HCT116 (cell line): ENCODE measurements around the gene CHST11. TPM values are rescaled to one million over a fixed set of nuclear protein-coding genes. Genes with fewer than 3 reads are reported as not detected.

Source experiments
- ATAC-seq: fragments of 200-7000 bp; cut with Tn5 transposase; 2 replicates; pipeline ENCODE4 v1.9.1; 2020; ENCODE audit warnings: mild to moderate bottlenecking, moderate library complexity
- BruUV-seq: library from RNA; stranded (reverse); fragments of 400-500 nt; replicated peaks from 2 replicates; lab custom pipeline; 2021; lab: Mats Ljungman, UMichigan
- CTCF ChIA-PET: fragments of 300-600 bp; sonication (Branson Sonifier 250); formaldehyde crosslinking; loops from one replicate; lab custom pipeline; 2021; ENCODE audit warnings: antibody characterized with exemption; lab: Charles Lee
- POLR2A ChIA-PET: fragments of 300-600, 350-600 bp; sonication (Branson Sonifier 250); formaldehyde crosslinking; loops from one replicate; lab custom pipeline; 2021; ENCODE audit warnings: antibody characterized with exemption; lab: Charles Lee
- RAD21 ChIA-PET, 2 experiments: fragments of 300-600 bp; sonication (Branson Sonifier 250); formaldehyde crosslinking; loops; one replicate each; lab custom pipeline; 2023; ENCODE audit warnings: low total read pairs in 2 of 2; ENCODE audit not compliant: uncharacterized antibody in 2 of 2, unreplicated experiment in 2 of 2, low non-redundant PET in 1 of 2; lab: Charles Lee
- DNase-seq: peaks from one replicate; pipeline ENCODE4 v3.0.0-alpha.2; 2010; ENCODE audit warnings: low read depth, low spot score
- H2AFZ ChIP-seq: fragments of 200-600 bp; shearing (Covaris generic), sonication (generic); 2 replicates; pipeline ENCODE4 v1.6.1; 2017; ENCODE audit warnings: low read depth, mixed run types, mixed read lengths, antibody characterized with exemption, low read length; ENCODE audit not compliant: poor library complexity, severe bottlenecking
- H3K27ac ChIP-seq: 2 replicates; pipeline ENCODE4 v1.5.1; 2012; ENCODE audit warnings: low read depth, low read length
- H3K27me3 ChIP-seq: fragments of 200-600 bp; sonication (generic); 2 replicates; pipeline ENCODE4 v1.6.1; 2016; ENCODE audit warnings: mixed run types, low read length, mixed read lengths; ENCODE audit not compliant: insufficient read depth
- H3K36me3 ChIP-seq, 2 experiments: fragments of 200-500 bp in 1 of 2; fragments of 200-600 bp in 1 of 2; sonication (Bioruptor generic) in 1 of 2; sonication (generic) in 1 of 2; 2 replicates each; pipeline versions ENCODE4 v1.5.1 to v1.6.1; 2014 to 2016; ENCODE audit warnings: low read length in 2 of 2, inconsistent platforms in 1 of 2, mixed read lengths in 1 of 2, mixed run types in 1 of 2; ENCODE audit not compliant: insufficient read depth in 2 of 2, control insufficient read depth in 1 of 2
- H3K4me1 ChIP-seq, 2 experiments: fragments of 200-600 bp in 1 of 2; sonication (generic) in 1 of 2; 2 replicates each; pipeline versions ENCODE4 v1.5.1 to v1.6.1; 2012 to 2017; ENCODE audit warnings: low read length in 2 of 2, inconsistent platforms in 1 of 2, mild to moderate bottlenecking in 1 of 2, mixed read lengths in 1 of 2, mixed run types in 1 of 2, moderate library complexity in 1 of 2; ENCODE audit not compliant: insufficient read depth in 2 of 2, control insufficient read depth in 1 of 2
- H3K4me2 ChIP-seq: fragments of 200-600 bp; sonication (generic); 2 replicates; pipeline ENCODE4 v1.6.1; 2017; ENCODE audit warnings: mixed run types, low read length, mixed read lengths
- H3K4me3 ChIP-seq, 2 experiments: fragments of 200-600 bp in 1 of 2; sonication (generic) in 1 of 2; replicated peaks in 1 of 2; 2 replicates each; pipeline ENCODE4 v1.5.1; 2011 to 2016; ENCODE audit warnings: low read length in 2 of 2, control low read depth in 1 of 2, low read depth in 1 of 2, mild to moderate bottlenecking in 1 of 2, mixed read lengths in 1 of 2, mixed run types in 1 of 2
- H3K79me2 ChIP-seq: fragments of 200-600 bp; sonication (generic); 2 replicates; pipeline ENCODE4 v1.6.1; 2017; ENCODE audit warnings: mild to moderate bottlenecking, mixed run types, low read length, moderate library complexity, mixed read lengths; ENCODE audit not compliant: insufficient read depth
- H3K9ac ChIP-seq: fragments of 200-600 bp; sonication (generic); 2 replicates; pipeline ENCODE4 v1.6.1; 2016; ENCODE audit warnings: low read length, mixed read lengths
- H3K9me2 ChIP-seq: fragments of 200-600 bp; sonication (generic), shearing (Covaris generic); 2 replicates; pipeline ENCODE4 v1.6.1; 2017; ENCODE audit warnings: mixed run types, mild to moderate bottlenecking, moderate library complexity; ENCODE audit not compliant: insufficient read depth
- H3K9me3 ChIP-seq, 2 experiments: fragments of 200-500 bp in 1 of 2; fragments of 200-600 bp in 1 of 2; sonication (Bioruptor generic) in 1 of 2; sonication (generic) in 1 of 2; 2 replicates each; pipeline ENCODE4 v1.6.1; 2014 to 2017; ENCODE audit warnings: low read length in 2 of 2, mixed read lengths in 2 of 2, inconsistent platforms in 1 of 2, low read depth in 1 of 2, mild to moderate bottlenecking in 1 of 2, mixed run types in 1 of 2, moderate library complexity in 1 of 2; ENCODE audit not compliant: control insufficient read depth in 1 of 2, insufficient read depth in 1 of 2
- H4K20me1 ChIP-seq: fragments of 200-600 bp; sonication (generic), shearing (Covaris generic); 2 replicates; pipeline ENCODE4 v1.6.1; 2017; ENCODE audit warnings: mixed run types, mild to moderate bottlenecking, moderate library complexity; ENCODE audit not compliant: insufficient read depth
- CTCF ChIP-seq, 3 experiments: fragments of 200-600 bp in 1 of 3; sonication (generic) in 1 of 3; IDR thresholded peaks in 2 of 3; conservative IDR thresholded peaks in 1 of 3; 2 replicates each; pipeline ENCODE4 v1.5.1; 2012 to 2017; ENCODE audit warnings: low read depth in 2 of 3, low read length in 2 of 3, antibody characterized with exemption in 1 of 3, borderline replicate concordance in 1 of 3, control low read depth in 1 of 3, mild to moderate bottlenecking in 1 of 3, mixed read lengths in 1 of 3, mixed run types in 1 of 3, moderate library complexity in 1 of 3; ENCODE audit not compliant: insufficient read depth in 1 of 3
- POLR2AphosphoS5 ChIP-seq: IDR thresholded peaks from 2 replicates; pipeline ENCODE4 v1.6.1; 2011; ENCODE audit warnings: mild to moderate bottlenecking, low read depth, low read length, moderate library complexity
- RAD21 ChIP-seq: IDR thresholded peaks from 2 replicates; pipeline ENCODE4 v1.6.1; 2012; ENCODE audit warnings: low read depth, mild to moderate bottlenecking
- intact Hi-C: fragments of 100-400 bp; cut with micrococcal nuclease; formaldehyde crosslinking; loops from 2 replicates; pipeline ENCODE4 v1.10.0; 2022
- total RNA-seq: library from RNA; stranded (reverse); gene quantifications from one replicate; pipeline ENCODE4 v1.2.1, GENCODE V29; 2021; ENCODE audit not compliant: unreplicated experiment
- TF ChIP-seq, protein P1 (sequence below): IDR thresholded peaks from 2 replicates; pipeline ENCODE4 v1.6.1; 2011; ENCODE audit warnings: mild to moderate bottlenecking, low read length, moderate library complexity; ENCODE audit not compliant: insufficient replicate concordance; ENCODE audit errors: extremely low read depth

The CHST11 gene
- total RNA-seq, 1 experiment from 2014 or later = 10.1 TPM

- POLR2A ChIA-PET = no interaction called here
- DNase-seq = no peak
- H3K9ac ChIP-seq = no peak overlapping the region
- peaks cover 37 to 44% of the 10 kb centered on the region in 2 experiments for H3K4me1 ChIP-seq
- TF ChIP-seq CTCF (IDR thresholded peaks at IDR 0.05 in 2 of 3, conservative IDR thresholded peaks at IDR 0.05 in 1 of 3; ENCODE audit: borderline replicate concordance in 1 of 3, insufficient read depth in 1 of 3, low read depth in 2 of 3, low read length in 2 of 3) (peak; percentile 13 to 30 (median 18); a peak in 2 of 6 replicates), RAD21 (peak; percentile 69), POLR2AphosphoS5 (no peak)
- H3K27me3 ChIP-seq = no peaks in the 10 kb centered on the region
- no peak overlapping the region for H3K27ac ChIP-seq
- BruUV-seq = no TSS peak
- H3K9me2 ChIP-seq = no peaks in the 10 kb centered on the region
- intact Hi-C loops = no loop called here
- H2AFZ ChIP-seq = no peak overlapping the region
- RAD21 ChIA-PET = no interaction called here
- H3K9me3 ChIP-seq = no peaks in the 10 kb centered on the region
- CTCF ChIA-PET = interaction anchor here (1.3 to 2.6 kb wide), 2 partner anchors 9 to 288 kb away, joined by 3 to 11 read pairs; no protein-coding TSS in a partner anchor
- H4K20me1 ChIP-seq = no peaks in the 10 kb centered on the region
- ATAC-seq = no peak
- H3K4me3 ChIP-seq = no peak overlapping the region
- no peak overlapping the region for H3K4me2 ChIP-seq
- no peaks in the 10 kb centered on the region for H3K36me3 ChIP-seq
- no peaks in the 10 kb centered on the region for H3K79me2 ChIP-seq
Measured at GRCh38 chr12:104669089-104669721, 212.5 kb downstream of the CHST11 start.

DNA sequence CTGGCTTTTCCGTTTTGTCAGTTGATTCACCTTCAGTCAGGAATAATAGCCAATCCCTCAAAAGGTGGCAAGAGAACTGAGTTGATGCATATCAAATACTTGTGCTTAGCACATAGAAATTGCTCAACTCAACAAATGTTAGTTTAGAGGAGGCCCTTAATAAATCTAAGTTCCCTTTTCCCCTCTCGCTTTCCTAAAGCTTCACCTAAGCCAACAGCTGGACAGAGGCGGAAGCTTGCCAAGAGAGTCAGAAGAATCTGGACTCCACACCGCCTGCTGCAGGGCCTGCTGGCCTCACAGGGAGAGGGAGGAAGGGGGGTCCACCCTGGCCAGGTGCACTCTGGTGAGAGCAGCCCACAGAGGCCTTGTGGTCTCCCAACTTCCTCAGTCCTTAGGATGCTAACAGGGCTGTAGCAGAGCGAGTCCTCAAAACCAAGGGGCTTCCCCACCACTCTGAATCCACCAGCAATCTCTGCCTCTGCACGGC lies 213.1 kb downstream of the CHST11 start:
- POLR2A ChIA-PET = no interaction called here
- no peaks in the 10 kb centered on the region for H3K9me2 ChIP-seq
- CTCF ChIA-PET = interaction anchor here (1.3 to 2.6 kb wide), 2 partner anchors 9 to 288 kb away, joined by 3 to 11 read pairs; no protein-coding TSS in a partner anchor
- H3K9me3 ChIP-seq = no peaks in the 10 kb centered on the region
- no peak overlapping the region for H3K9ac ChIP-seq
- RAD21 ChIA-PET = no interaction called here
- H3K4me2 ChIP-seq = no peak overlapping the region
- H3K4me1 ChIP-seq = peaks cover 37 to 44% of the 10 kb centered on the region in 2 experiments
- no peak overlapping the region for H3K27ac ChIP-seq
- H3K36me3 ChIP-seq = no peaks in the 10 kb centered on the region
- H4K20me1 ChIP-seq = no peaks in the 10 kb centered on the region
- no peak overlapping the region for H2AFZ ChIP-seq
- ATAC-seq (no peak), DNase-seq (no peak)
- no peaks in the 10 kb centered on the region for H3K79me2 ChIP-seq
- TF ChIP-seq, protein P1, sequence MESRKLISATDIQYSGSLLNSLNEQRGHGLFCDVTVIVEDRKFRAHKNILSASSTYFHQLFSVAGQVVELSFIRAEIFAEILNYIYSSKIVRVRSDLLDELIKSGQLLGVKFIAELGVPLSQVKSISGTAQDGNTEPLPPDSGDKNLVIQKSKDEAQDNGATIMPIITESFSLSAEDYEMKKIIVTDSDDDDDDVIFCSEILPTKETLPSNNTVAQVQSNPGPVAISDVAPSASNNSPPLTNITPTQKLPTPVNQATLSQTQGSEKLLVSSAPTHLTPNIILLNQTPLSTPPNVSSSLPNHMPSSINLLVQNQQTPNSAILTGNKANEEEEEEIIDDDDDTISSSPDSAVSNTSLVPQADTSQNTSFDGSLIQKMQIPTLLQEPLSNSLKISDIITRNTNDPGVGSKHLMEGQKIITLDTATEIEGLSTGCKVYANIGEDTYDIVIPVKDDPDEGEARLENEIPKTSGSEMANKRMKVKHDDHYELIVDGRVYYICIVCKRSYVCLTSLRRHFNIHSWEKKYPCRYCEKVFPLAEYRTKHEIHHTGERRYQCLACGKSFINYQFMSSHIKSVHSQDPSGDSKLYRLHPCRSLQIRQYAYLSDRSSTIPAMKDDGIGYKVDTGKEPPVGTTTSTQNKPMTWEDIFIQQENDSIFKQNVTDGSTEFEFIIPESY = no peak
- H3K27me3 ChIP-seq = no peaks in the 10 kb centered on the region
- intact Hi-C loops = loop anchor here (5.0 kb wide), 1 partner anchor 288 kb away; no protein-coding TSS in a partner anchor
- H3K4me3 ChIP-seq = no peak overlapping the region
- no TSS peak for BruUV-seq
